Measurements from ENCODE around the gene FXYD6. TPM values are rescaled to one million over a fixed set of nuclear protein-coding genes. Genes with fewer than 3 reads are reported as not detected.
"Not testable (repeated sequence)": the region's sequence is repeated elsewhere in the genome, so short reads cannot be mapped to it uniquely, and the experiment has no call there.

FXYD6 gene
- total RNA-seq, 1 donor from 2014 or later: 20.0 TPM

- DNase-seq (ENCODE audit: extremely low read depth, low read depth, low spot score): no peak
Observed at GRCh38 chr11:117820071-117820470, 56.4 kb downstream of the FXYD6 start.

- peak; percentile 57 for DNase-seq (ENCODE audit: extremely low read depth, low read depth, low spot score)
Observed at GRCh38 chr11:117819096-117820040, 57.1 kb downstream of the FXYD6 start.

- peak; percentile 33 for DNase-seq (ENCODE audit: extremely low read depth, low read depth, low spot score)
Observed at GRCh38 chr11:117818041-117818873, 58.2 kb downstream of the FXYD6 start.

GRCh38 chr11:117817368-117818040 is 59.0 kb downstream of the FXYD6 start:
- peak; percentile 54 for DNase-seq (ENCODE audit: extremely low read depth, low read depth, low spot score)

GRCh38 chr11:117816846-117817367 is 59.6 kb downstream of the FXYD6 start:
- DNase-seq (ENCODE audit: extremely low read depth, low read depth, low spot score): no peak

- DNase-seq (ENCODE audit: extremely low read depth, low read depth, low spot score): no peak
Observed at GRCh38 chr11:117816151-117816741, 60.2 kb downstream of the FXYD6 start.

- DNase-seq (ENCODE audit: extremely low read depth, low read depth, low spot score): no peak
Observed at GRCh38 chr11:117815262-117815803, 61.1 kb downstream of the FXYD6 start.

GRCh38 chr11:117814766-117815261 is 61.6 kb downstream of the FXYD6 start:
- DNase-seq (ENCODE audit: extremely low read depth, low read depth, low spot score): no peak

GRCh38 chr11:117814204-117814765 is 62.2 kb downstream of the FXYD6 start:
- DNase-seq (ENCODE audit: extremely low read depth, low read depth, low spot score): no peak

GRCh38 chr11:117810056-117810451 is 66.4 kb downstream of the FXYD6 start:
- not testable (repeated sequence) for DNase-seq (ENCODE audit: extremely low read depth, low read depth, low spot score)

- no peak for DNase-seq (ENCODE audit: extremely low read depth, low read depth, low spot score)
Observed at GRCh38 chr11:117809236-117810055, 67.0 kb downstream of the FXYD6 start.

GRCh38 chr11:117808784-117809183 is 67.7 kb downstream of the FXYD6 start:
- no peak for DNase-seq (ENCODE audit: extremely low read depth, low read depth, low spot score)

GRCh38 chr11:117807482-117808327 is 68.8 kb downstream of the FXYD6 start:
- DNase-seq (ENCODE audit: extremely low read depth, low read depth, low spot score): peak; percentile 22

- DNase-seq (ENCODE audit: extremely low read depth, low read depth, low spot score): no peak
Observed at GRCh38 chr11:117806846-117807245, 69.6 kb downstream of the FXYD6 start.

GRCh38 chr11:117805045-117805444 is 71.4 kb downstream of the FXYD6 start:
- DNase-seq (ENCODE audit: extremely low read depth, low read depth, low spot score): no peak

- no peak for DNase-seq (ENCODE audit: extremely low read depth, low read depth, low spot score)
Observed at GRCh38 chr11:117803896-117804295, 72.6 kb downstream of the FXYD6 start.

GRCh38 chr11:117799634-117800033 is 76.8 kb downstream of the FXYD6 start:
- no peak for DNase-seq (ENCODE audit: extremely low read depth, low read depth, low spot score)
